ENCODE results near the gene MAEA.

MAEA gene

DNA sequence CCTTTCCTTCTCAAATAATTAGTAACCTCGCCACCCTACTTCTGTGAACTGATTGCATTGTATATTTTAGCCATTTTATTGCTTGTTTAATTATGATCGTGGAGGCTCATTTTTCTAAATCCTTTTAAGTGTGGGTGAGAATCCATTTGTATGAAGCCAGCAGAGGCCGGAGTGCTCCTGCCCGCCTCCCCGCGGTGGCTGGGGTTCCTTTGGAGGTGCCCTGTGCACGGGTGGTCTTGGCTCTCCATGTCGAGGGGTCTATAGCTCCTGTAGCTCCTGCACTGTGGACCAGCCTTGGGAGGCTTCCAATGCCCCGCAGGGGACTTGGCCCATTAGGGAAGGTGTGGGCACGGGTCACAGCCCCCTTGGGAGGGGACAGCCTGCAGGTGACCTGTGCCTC, 72.4 kb downstream of the MAEA start:
- Histone ChIP-seq H3K27ac (ENCODE audit: low read length) (no peak overlapping the region), H4K20me1 (ENCODE audit: insufficient read depth, low read length) (no peaks in the 10 kb centered on the region), H3K4me1 (ENCODE audit: low read length) (no peaks in the 10 kb centered on the region), H3K79me2 (ENCODE audit: low read length) (no peaks in the 10 kb centered on the region), H3K27me3 (ENCODE audit: low read depth, low read length) (no peaks in the 10 kb centered on the region), H2AFZ (ENCODE audit: low read depth, low read length) (no peak overlapping the region), H3K9ac (ENCODE audit: low read length) (no peak overlapping the region), H3K36me3 (replicated peaks; ENCODE audit: low read depth, low read length) (no peaks in the 10 kb centered on the region), H3K4me2 (ENCODE audit: low read length) (no peak overlapping the region), H3K4me3 (ENCODE audit: low read length) (no peak overlapping the region), H3K9me3 (ENCODE audit: insufficient read depth, low read length) (no peaks in the 10 kb centered on the region)
- TF ChIP-seq, protein P1, sequence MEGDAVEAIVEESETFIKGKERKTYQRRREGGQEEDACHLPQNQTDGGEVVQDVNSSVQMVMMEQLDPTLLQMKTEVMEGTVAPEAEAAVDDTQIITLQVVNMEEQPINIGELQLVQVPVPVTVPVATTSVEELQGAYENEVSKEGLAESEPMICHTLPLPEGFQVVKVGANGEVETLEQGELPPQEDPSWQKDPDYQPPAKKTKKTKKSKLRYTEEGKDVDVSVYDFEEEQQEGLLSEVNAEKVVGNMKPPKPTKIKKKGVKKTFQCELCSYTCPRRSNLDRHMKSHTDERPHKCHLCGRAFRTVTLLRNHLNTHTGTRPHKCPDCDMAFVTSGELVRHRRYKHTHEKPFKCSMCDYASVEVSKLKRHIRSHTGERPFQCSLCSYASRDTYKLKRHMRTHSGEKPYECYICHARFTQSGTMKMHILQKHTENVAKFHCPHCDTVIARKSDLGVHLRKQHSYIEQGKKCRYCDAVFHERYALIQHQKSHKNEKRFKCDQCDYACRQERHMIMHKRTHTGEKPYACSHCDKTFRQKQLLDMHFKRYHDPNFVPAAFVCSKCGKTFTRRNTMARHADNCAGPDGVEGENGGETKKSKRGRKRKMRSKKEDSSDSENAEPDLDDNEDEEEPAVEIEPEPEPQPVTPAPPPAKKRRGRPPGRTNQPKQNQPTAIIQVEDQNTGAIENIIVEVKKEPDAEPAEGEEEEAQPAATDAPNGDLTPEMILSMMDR (IDR thresholded peaks at IDR 0.05; ENCODE audit: low read depth, low read length) = no peak
- TF ChIP-seq EZH2phosphoT487 (IDR thresholded peaks at IDR 0.05; ENCODE audit: low read depth) = no peak

DNA sequence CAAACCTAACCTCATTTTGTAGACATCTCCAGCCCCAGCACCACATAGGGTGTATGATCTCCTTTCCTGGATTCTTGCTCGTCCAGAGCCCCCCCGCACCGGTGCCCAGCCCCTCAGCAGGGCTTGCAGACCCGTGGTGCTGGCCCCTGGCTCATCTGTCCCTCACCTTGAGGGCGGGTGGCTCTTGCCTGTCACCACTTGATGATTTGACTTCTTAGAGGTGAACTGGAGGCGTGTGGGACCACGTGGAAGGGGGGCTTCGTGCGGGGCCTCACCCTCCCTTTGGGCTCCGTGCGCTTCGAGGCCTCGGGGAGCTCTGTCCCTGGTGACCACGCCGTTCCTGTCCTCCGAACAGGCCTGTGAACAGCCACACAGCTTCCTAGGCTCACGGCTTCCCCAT, 72.8 kb downstream of the MAEA start:
- no peak overlapping the region for H3K27ac ChIP-seq (ENCODE audit: low read length)
- no peaks in the 10 kb centered on the region for H4K20me1 ChIP-seq (ENCODE audit: insufficient read depth, low read length)

DNA sequence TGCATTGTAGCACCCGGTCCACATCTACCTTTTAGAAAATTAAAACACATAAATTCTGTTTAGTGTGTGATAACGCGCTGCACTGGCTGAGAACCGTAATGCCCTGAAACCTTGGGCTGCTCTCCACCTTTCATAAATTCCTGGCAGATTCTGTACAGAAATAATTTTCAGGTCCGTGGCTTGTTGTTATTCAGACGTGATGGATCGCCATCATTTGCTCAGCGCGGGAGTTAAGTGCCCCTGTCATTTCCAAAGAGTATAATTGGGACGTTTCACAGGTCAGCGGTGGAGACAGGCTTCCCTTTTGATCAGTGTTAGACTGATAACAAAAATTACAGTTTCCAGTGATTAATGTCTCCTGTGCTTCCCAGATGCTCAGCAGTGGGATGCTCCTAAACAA, 73.8 kb downstream of the MAEA start:
- Histone ChIP-seq H3K79me2 (ENCODE audit: low read length) (no peaks in the 10 kb centered on the region), H3K4me3 (ENCODE audit: low read length) (no peak overlapping the region), H3K27me3 (ENCODE audit: low read depth, low read length) (no peaks in the 10 kb centered on the region), H3K9ac (ENCODE audit: low read length) (no peak overlapping the region), H3K4me1 (ENCODE audit: low read length) (no peaks in the 10 kb centered on the region), H2AFZ (ENCODE audit: low read depth, low read length) (no peak overlapping the region), H3K9me3 (ENCODE audit: insufficient read depth, low read length) (no peaks in the 10 kb centered on the region), H3K4me2 (ENCODE audit: low read length) (no peak overlapping the region), H3K27ac (ENCODE audit: low read length) (no peak overlapping the region), H3K36me3 (replicated peaks; ENCODE audit: low read depth, low read length) (no peaks in the 10 kb centered on the region), H4K20me1 (ENCODE audit: insufficient read depth, low read length) (no peaks in the 10 kb centered on the region)
- TF ChIP-seq EZH2phosphoT487 (IDR thresholded peaks at IDR 0.05; ENCODE audit: low read depth) = no peak
- TF ChIP-seq, protein P1 (IDR thresholded peaks at IDR 0.05; ENCODE audit: low read depth, low read length) = no peak

More for the DNA sequence above, 72.8 kb downstream of the MAEA start:
- Histone ChIP-seq H3K4me2 (ENCODE audit: low read length) (no peak overlapping the region), H3K79me2 (ENCODE audit: low read length) (no peaks in the 10 kb centered on the region), H3K36me3 (replicated peaks; ENCODE audit: low read depth, low read length) (no peaks in the 10 kb centered on the region), H2AFZ (ENCODE audit: low read depth, low read length) (no peak overlapping the region), H3K9ac (ENCODE audit: low read length) (no peak overlapping the region), H3K4me1 (ENCODE audit: low read length) (no peaks in the 10 kb centered on the region), H3K9me3 (ENCODE audit: insufficient read depth, low read length) (no peaks in the 10 kb centered on the region), H3K27me3 (ENCODE audit: low read depth, low read length) (no peaks in the 10 kb centered on the region), H3K4me3 (ENCODE audit: low read length) (no peak overlapping the region)
- TF ChIP-seq, protein P1 (IDR thresholded peaks at IDR 0.05; ENCODE audit: low read depth, low read length) = no peak
- no peak for TF ChIP-seq EZH2phosphoT487 (IDR thresholded peaks at IDR 0.05; ENCODE audit: low read depth)

DNA sequence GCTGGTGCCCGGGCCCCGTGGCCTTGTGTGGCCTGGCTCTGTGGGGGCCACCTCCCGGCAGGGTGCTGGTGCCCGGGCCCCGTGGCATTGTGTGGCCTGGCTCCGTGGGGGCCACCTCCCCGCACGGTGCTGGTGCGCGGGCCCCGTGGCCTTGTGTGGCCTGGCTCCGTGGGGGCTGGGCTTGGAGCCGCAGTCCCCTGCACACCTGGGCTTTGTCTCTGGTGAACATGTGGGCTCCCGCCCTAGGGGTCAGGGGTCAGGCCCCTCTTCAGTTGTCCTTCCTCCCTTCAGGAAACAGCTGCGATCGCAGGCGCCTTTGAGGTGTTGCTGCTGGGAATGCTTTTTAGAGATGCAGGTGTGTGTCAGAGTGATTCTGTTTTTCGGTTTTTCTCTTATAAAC, 74.5 kb downstream of the MAEA start:
- Histone ChIP-seq H3K27me3 (ENCODE audit: low read depth, low read length) (no peaks in the 10 kb centered on the region), H2AFZ (ENCODE audit: low read depth, low read length) (no peak overlapping the region), H3K4me2 (ENCODE audit: low read length) (no peak overlapping the region), H3K4me1 (ENCODE audit: low read length) (no peaks in the 10 kb centered on the region), H4K20me1 (ENCODE audit: insufficient read depth, low read length) (no peaks in the 10 kb centered on the region), H3K79me2 (ENCODE audit: low read length) (no peaks in the 10 kb centered on the region), H3K9ac (ENCODE audit: low read length) (no peak overlapping the region), H3K9me3 (ENCODE audit: insufficient read depth, low read length) (no peaks in the 10 kb centered on the region), H3K36me3 (replicated peaks; ENCODE audit: low read depth, low read length) (no peaks in the 10 kb centered on the region), H3K4me3 (ENCODE audit: low read length) (no peak overlapping the region), H3K27ac (ENCODE audit: low read length) (no peak overlapping the region)
- no peak for TF ChIP-seq EZH2phosphoT487 (IDR thresholded peaks at IDR 0.05; ENCODE audit: low read depth)
- TF ChIP-seq, protein P1 (IDR thresholded peaks at IDR 0.05; ENCODE audit: low read depth, low read length) = no peak

All from OCI-LY3 (cell line).